A549 (cell line): ENCODE measurements around the gene PTPN1. TPM values are rescaled to one million over a fixed set of nuclear protein-coding genes. Genes with fewer than 3 reads are reported as not detected.
"Not testable (repeated sequence)": the region's sequence is repeated elsewhere in the genome, so short reads cannot be mapped to it uniquely, and the experiment has no call there.

ENCODE experiments used
- ATAC-seq, 2 experiments: fragments of 200-7000 bp in 1 of 2; fragments of >200 bp in 1 of 2; cut with Nextera tagmentation in 1 of 2; cut with Tn5 transposase in 1 of 2; 3 replicates each; pipeline versions ENCODE4 v1.8.0 to v1.9.1; 2018 to 2020; ENCODE audit warnings: mild to moderate bottlenecking in 1 of 2, moderate library complexity in 1 of 2
- CTCF ChIA-PET: fragments of 300-600 bp; sonication (Branson Sonifier 250); formaldehyde crosslinking; extraction: SDS; loops from one replicate; lab custom pipeline; 2021; ENCODE audit warnings: antibody characterized with exemption, inconsistent platforms; lab: Yijun Ruan, JAX
- POLR2A ChIA-PET: fragments of 350-600 bp; formaldehyde crosslinking; extraction: SDS; loops from one replicate; lab custom pipeline; 2021; ENCODE audit warnings: antibody characterized with exemption, inconsistent platforms; lab: Yijun Ruan, JAX
- DNase-seq, 2 experiments: peaks; one replicate each; pipeline versions ENCODE4 v3.0.0 to v3.0.0-alpha.2; 2011 to 2016; ENCODE audit warnings: low read depth in 1 of 2, low spot score in 1 of 2
- FAIRE-seq: peaks from 2 replicates; lab custom pipeline; 2011; peaks lifted over from hg19 to GRCh38; lab: Jason Lieb, UNC
- H3K27ac ChIP-seq, 2 experiments: fragments of >200 bp; sonication (Bioruptor Twin); formaldehyde crosslinking; 3 replicates each; pipeline ENCODE4 v1.5.1; 2016 to 2017
- H3K4me1 ChIP-seq: fragments of >200 bp; sonication (Bioruptor Twin); formaldehyde crosslinking; 3 replicates; pipeline ENCODE4 v1.6.1; 2016
- H3K4me2 ChIP-seq: fragments of >200 bp; sonication (Bioruptor Twin); formaldehyde crosslinking; 3 replicates; pipeline ENCODE4 v1.6.1; 2016
- H3K4me3 ChIP-seq: fragments of >200 bp; sonication (Bioruptor Twin); formaldehyde crosslinking; 3 replicates; pipeline ENCODE4 v1.5.1; 2016
- H3K9me3 ChIP-seq: fragments of >200 bp; sonication (Bioruptor Twin); formaldehyde crosslinking; 3 replicates; pipeline ENCODE4 v1.6.1; 2016
- CBX2 ChIP-seq: fragments of 200-600 bp; sonication (generic); IDR thresholded peaks from 2 replicates; pipeline ENCODE4 v1.6.1; 2016; ENCODE audit warnings: low read depth, mild to moderate bottlenecking, borderline replicate concordance
- CBX8 ChIP-seq: fragments of 200-600 bp; sonication (generic); IDR thresholded peaks from 2 replicates; pipeline ENCODE4 v1.6.1; 2016
- CHD4 ChIP-seq: fragments of 200-600 bp; sonication (generic); IDR thresholded peaks from 2 replicates; pipeline ENCODE4 v1.6.1; 2016; ENCODE audit warnings: antibody characterized with exemption, mild to moderate bottlenecking, borderline replicate concordance
- ESRRA ChIP-seq: fragments of 150-350 bp; IDR thresholded peaks from 2 replicates; pipeline ENCODE4 v1.6.1; 2014; ENCODE audit warnings: mild to moderate bottlenecking, low read length, borderline replicate concordance
- HOXB13 ChIP-seq: fragments of 250-450 bp; sonication (Bioruptor Pico); IDR thresholded peaks from 2 replicates; pipeline ENCODE4 v1.5.0; 2020; ENCODE audit warnings: low read depth, mild to moderate bottlenecking, moderate library complexity
- KDM1A ChIP-seq: fragments of 200-600 bp; sonication (generic); IDR thresholded peaks from 2 replicates; pipeline ENCODE4 v1.6.1; 2016; ENCODE audit warnings: low read depth, mild to moderate bottlenecking
- KDM5A ChIP-seq: fragments of 200-600 bp; sonication (generic); IDR thresholded peaks from 2 replicates; pipeline ENCODE4 v1.6.1; 2016; ENCODE audit warnings: antibody characterized with exemption, mild to moderate bottlenecking
- MAFK ChIP-seq: fragments of 450-650 bp; IDR thresholded peaks from 2 replicates; pipeline ENCODE4 v1.6.1; 2014; ENCODE audit not compliant: partially characterized antibody
- POLR2A ChIP-seq: IDR thresholded peaks from 2 replicates; pipeline ENCODE4 v1.6.1; 2012; ENCODE audit warnings: mild to moderate bottlenecking, low read length
- RFX5 ChIP-seq: fragments of 450-650 bp; IDR thresholded peaks from 2 replicates; pipeline ENCODE4 v1.7.1; 2014; ENCODE audit warnings: antibody characterized with exemption, mild to moderate bottlenecking, moderate library complexity
- RNF2 ChIP-seq: fragments of 200-600 bp; sonication (generic); IDR thresholded peaks from 2 replicates; pipeline ENCODE4 v1.6.1; 2016; ENCODE audit warnings: low read depth, mild to moderate bottlenecking, antibody characterized with exemption, moderate library complexity, borderline replicate concordance
- SREBF2 ChIP-seq: fragments of 450-650 bp; IDR thresholded peaks from 2 replicates; pipeline ENCODE4 v1.6.1; 2014; ENCODE audit warnings: mild to moderate bottlenecking, moderate library complexity
- TP53 ChIP-seq: fragments of 250-450 bp; sonication (Bioruptor Pico); IDR thresholded peaks from 2 replicates; pipeline ENCODE4 v1.5.0; 2021; ENCODE audit warnings: mild to moderate bottlenecking, moderate library complexity
- ZC3H11A ChIP-seq: fragments of 450-650 bp; IDR thresholded peaks from 2 replicates; pipeline ENCODE4 v1.6.1; 2014; ENCODE audit warnings: antibody characterized with exemption, mild to moderate bottlenecking
- WGBS: methylation state at CpG from one replicate; pipeline ENCODE4 v1.1.6; 2017; ENCODE audit errors: missing lambda C conversion rate; 5-methylcytosine and 5-hydroxymethylcytosine counted together
- polyA plus RNA-seq, 4 experiments: library from polyadenylated mRNA; depleted of rRNA in 3 of 4; stranded (reverse); fragments of >200 nt; fragmentation: RNase III in 1 of 4; extraction: RNeasy Plus Mini Kit Qiagen cat#74134 plus additional on column Dnase treatment in 1 of 4; gene quantifications; 2 replicates in 3 of 4; 3 replicates in 1 of 4; pipeline ENCODE4 v1.2.3, GENCODE V29; 2011 to 2017
- TF ChIP-seq, protein P1 (sequence below): fragments of 250-450 bp; sonication (Bioruptor Pico); IDR thresholded peaks from 2 replicates; pipeline ENCODE4 v1.5.0; 2021; ENCODE audit warnings: mild to moderate bottlenecking, moderate library complexity, borderline replicate concordance
- TF ChIP-seq, protein P2 (sequence below): fragments of 450-650 bp; IDR thresholded peaks from 2 replicates; pipeline ENCODE4 v1.6.1; 2014; ENCODE audit warnings: antibody characterized with exemption
- TF ChIP-seq, protein P3 (sequence below): IDR thresholded peaks from 2 replicates; pipeline ENCODE4 v1.6.1; 2012; ENCODE audit warnings: low read depth, borderline replicate concordance

PTPN1 gene
- polyA plus RNA-seq, 2 of the 4 experiments (the other 2 are of a cell fraction), result 23.2 to 24.3 TPM

DNA sequence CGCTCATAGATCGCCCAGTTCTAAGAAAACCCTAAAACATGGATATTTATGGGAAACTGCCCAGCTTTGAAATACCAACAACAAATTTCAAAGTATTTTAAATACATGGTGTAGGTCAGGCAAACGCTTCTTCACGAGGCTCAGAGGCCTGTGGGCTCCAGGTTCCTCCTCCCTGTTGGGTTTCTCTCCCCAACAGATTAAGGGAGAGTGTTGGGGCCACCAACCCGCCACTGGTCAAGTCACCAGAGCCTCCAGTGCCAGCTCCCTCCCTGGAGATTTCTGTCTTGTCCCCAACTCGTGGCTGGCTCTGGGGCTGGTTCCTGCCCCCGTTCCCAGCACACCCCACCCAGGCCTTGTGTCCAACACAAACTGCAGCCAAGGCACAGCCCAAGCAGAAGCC, 87.9 kb downstream of the PTPN1 start:
- TF ChIP-seq HOXB13 (CRISPR knock-in tag), result no peak
- TF ChIP-seq KDM5A, result no peak
- no peak for TF ChIP-seq POLR2A
- TF ChIP-seq RFX5, result no peak
- TF ChIP-seq CBX2, result no peak
- TF ChIP-seq, protein P1, sequence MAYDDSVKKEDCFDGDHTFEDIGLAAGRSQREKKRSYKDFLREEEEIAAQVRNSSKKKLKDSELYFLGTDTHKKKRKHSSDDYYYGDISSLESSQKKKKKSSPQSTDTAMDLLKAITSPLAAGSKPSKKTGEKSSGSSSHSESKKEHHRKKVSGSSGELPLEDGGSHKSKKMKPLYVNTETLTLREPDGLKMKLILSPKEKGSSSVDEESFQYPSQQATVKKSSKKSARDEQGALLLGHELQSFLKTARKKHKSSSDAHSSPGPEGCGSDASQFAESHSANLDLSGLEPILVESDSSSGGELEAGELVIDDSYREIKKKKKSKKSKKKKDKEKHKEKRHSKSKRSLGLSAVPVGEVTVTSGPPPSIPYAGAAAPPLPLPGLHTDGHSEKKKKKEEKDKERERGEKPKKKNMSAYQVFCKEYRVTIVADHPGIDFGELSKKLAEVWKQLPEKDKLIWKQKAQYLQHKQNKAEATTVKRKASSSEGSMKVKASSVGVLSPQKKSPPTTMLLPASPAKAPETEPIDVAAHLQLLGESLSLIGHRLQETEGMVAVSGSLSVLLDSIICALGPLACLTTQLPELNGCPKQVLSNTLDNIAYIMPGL, result no peak
- TF ChIP-seq, protein P2, sequence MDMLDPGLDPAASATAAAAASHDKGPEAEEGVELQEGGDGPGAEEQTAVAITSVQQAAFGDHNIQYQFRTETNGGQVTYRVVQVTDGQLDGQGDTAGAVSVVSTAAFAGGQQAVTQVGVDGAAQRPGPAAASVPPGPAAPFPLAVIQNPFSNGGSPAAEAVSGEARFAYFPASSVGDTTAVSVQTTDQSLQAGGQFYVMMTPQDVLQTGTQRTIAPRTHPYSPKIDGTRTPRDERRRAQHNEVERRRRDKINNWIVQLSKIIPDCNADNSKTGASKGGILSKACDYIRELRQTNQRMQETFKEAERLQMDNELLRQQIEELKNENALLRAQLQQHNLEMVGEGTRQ, result no peak
- no peak for TF ChIP-seq ZC3H11A
- TF ChIP-seq TP53 (CRISPR knock-in tag), result no peak
- TF ChIP-seq SREBF2, result no peak
- no peak for TF ChIP-seq CHD4
- TF ChIP-seq CBX8, result no peak
- TF ChIP-seq, protein P3, sequence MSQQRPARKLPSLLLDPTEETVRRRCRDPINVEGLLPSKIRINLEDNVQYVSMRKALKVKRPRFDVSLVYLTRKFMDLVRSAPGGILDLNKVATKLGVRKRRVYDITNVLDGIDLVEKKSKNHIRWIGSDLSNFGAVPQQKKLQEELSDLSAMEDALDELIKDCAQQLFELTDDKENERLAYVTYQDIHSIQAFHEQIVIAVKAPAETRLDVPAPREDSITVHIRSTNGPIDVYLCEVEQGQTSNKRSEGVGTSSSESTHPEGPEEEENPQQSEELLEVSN, result no peak
- no peak for FAIRE-seq
- WGBS, result 85% methylated on average over 7 of the region's 7 CpGs
- CTCF ChIA-PET, result interaction anchor here (1.0 to 4.7 kb wide), 7 partner anchors 10 to 412 kb away, joined by 3 to 45 read pairs (median 4); no protein-coding TSS in a partner anchor
- no peaks in the 10 kb centered on the region for H3K4me1 ChIP-seq
- no peak overlapping the region for H3K4me3 ChIP-seq
- no peak overlapping the region for H3K27ac ChIP-seq
- no peaks in the 10 kb centered on the region for H3K9me3 ChIP-seq
- DNase-seq, result no peak
- H3K4me2 ChIP-seq, result no peak overlapping the region
- POLR2A ChIA-PET, result no interaction called here
- ATAC-seq, result no peak

DNA sequence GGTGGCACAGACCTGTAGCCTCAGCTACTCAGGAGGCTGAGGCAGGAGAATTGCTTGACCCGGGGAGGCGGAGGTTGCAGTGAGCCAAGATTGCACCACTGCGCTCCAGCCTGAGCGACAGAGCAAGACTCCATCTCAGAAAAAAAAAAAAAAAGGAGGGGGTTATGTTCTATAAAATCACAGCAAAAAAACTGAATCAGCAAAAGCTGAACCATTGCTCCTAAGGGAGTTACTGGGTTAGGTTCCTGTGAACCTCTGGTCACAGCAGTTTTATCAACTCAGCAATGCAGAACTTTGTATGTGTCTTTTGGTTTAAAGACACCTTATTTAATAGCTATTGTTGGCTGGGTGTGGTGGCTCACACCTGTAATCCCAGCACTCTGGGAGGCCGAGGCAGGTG, 88.6 kb downstream of the PTPN1 start:
- WGBS, result 95% methylated on average over 5 of the region's 5 CpGs
- H3K9me3 ChIP-seq, H3K4me3 ChIP-seq, ATAC-seq, POLR2A ChIA-PET, FAIRE-seq, DNase-seq, H3K4me2 ChIP-seq, H3K27ac ChIP-seq, H3K4me1 ChIP-seq: not testable (repeated sequence)
- peak; percentile 73 for TF ChIP-seq MAFK
- CTCF ChIA-PET, result interaction anchor here (0.6 to 4.7 kb wide), 11 partner anchors 11 to 413 kb away, joined by 3 to 45 read pairs (median 4); no protein-coding TSS in a partner anchor

DNA sequence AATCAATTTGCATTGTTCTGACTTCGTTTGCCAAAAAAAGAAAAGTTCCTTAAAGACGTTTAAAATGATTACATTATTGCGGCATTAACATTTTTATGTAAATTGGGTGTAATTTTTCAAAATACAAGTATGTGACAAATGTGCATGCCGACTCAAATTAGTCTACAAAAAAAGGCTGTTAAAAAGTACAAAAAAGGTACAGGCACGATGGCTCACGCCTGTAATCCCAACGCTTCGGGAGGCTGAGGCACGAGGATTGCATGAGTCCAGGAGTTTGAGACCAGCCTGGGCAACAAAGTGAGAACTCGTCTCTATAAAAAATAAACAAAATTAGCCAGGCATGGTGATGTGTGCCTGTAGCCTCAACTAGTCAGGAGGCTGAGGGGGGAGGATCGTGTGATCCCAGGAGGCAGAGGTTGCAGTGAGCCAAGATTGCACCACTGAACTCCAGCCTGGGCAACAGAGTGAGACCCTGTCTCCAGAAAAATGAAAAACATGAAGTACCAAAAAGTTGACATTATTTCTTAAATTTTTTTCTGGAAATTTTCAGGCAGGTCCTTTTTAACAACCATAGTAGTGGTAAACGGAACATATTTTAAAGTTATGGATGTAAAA, 90.2 kb downstream of the PTPN1 start:
- H3K9me3 ChIP-seq, result no peaks in the 10 kb centered on the region
- FAIRE-seq (no peak), ATAC-seq (no peak), DNase-seq (no peak)
- no peaks in the 10 kb centered on the region for H3K4me1 ChIP-seq
- 73% methylated on average over 12 of the region's 12 CpGs for WGBS
- H3K27ac ChIP-seq, result no peak overlapping the region
- no peak overlapping the region for H3K4me3 ChIP-seq
- ChIA-PET POLR2A (no interaction called here), CTCF (interaction anchor here (1.0 to 1.3 kb wide), 2 partner anchors 12 to 24 kb away, joined by 3 to 4 read pairs; no protein-coding TSS in a partner anchor)
- TF ChIP-seq RFX5, result no peak
- no peak for TF ChIP-seq KDM1A
- TF ChIP-seq TP53 (CRISPR knock-in tag), result no peak
- TF ChIP-seq RNF2, result no peak
- no peak for TF ChIP-seq ESRRA
- no peak overlapping the region for H3K4me2 ChIP-seq
